Ishikawa (cell line): ENCODE results near the gene CCHCR1.

ENCODE experiments used
- CEBPB ChIP-seq: IDR thresholded peaks from 2 replicates; pipeline ENCODE4 v1.6.1; 2012
- CREB1 ChIP-seq: IDR thresholded peaks from 2 replicates; pipeline ENCODE4 v1.6.1; 2012; ENCODE audit warnings: low read depth
- EP300 ChIP-seq: IDR thresholded peaks from 2 replicates; pipeline ENCODE4 v1.6.1; 2012; ENCODE audit warnings: borderline replicate concordance
- MAX ChIP-seq: IDR thresholded peaks from 2 replicates; pipeline ENCODE4 v1.6.1; 2012
- NFIC ChIP-seq: IDR thresholded peaks from 2 replicates; pipeline ENCODE4 v1.6.1; 2012
- RAD21 ChIP-seq: IDR thresholded peaks from 2 replicates; pipeline ENCODE4 v1.6.1; 2012; ENCODE audit warnings: low read depth
- REST ChIP-seq: IDR thresholded peaks from 2 replicates; pipeline ENCODE4 v1.6.1; 2012; ENCODE audit warnings: low read depth, mild to moderate bottlenecking
- TAF1 ChIP-seq: IDR thresholded peaks from 2 replicates; pipeline ENCODE4 v1.6.1; 2012; ENCODE audit warnings: low read depth, mild to moderate bottlenecking
- TCF12 ChIP-seq: IDR thresholded peaks from 2 replicates; pipeline ENCODE4 v1.6.1; 2012; ENCODE audit warnings: low read depth
- TEAD4 ChIP-seq: IDR thresholded peaks from 2 replicates; pipeline ENCODE4 v1.6.1; 2012
- YY1 ChIP-seq: IDR thresholded peaks from 2 replicates; pipeline ENCODE4 v1.6.1; 2012; ENCODE audit warnings: low read depth
- ZBTB7A ChIP-seq: IDR thresholded peaks from 2 replicates; pipeline ENCODE4 v1.6.1; 2012; ENCODE audit warnings: low read depth
- TF ChIP-seq, protein P1 (sequence below): IDR thresholded peaks from 2 replicates; pipeline ENCODE4 v1.6.1; 2012

DNA sequence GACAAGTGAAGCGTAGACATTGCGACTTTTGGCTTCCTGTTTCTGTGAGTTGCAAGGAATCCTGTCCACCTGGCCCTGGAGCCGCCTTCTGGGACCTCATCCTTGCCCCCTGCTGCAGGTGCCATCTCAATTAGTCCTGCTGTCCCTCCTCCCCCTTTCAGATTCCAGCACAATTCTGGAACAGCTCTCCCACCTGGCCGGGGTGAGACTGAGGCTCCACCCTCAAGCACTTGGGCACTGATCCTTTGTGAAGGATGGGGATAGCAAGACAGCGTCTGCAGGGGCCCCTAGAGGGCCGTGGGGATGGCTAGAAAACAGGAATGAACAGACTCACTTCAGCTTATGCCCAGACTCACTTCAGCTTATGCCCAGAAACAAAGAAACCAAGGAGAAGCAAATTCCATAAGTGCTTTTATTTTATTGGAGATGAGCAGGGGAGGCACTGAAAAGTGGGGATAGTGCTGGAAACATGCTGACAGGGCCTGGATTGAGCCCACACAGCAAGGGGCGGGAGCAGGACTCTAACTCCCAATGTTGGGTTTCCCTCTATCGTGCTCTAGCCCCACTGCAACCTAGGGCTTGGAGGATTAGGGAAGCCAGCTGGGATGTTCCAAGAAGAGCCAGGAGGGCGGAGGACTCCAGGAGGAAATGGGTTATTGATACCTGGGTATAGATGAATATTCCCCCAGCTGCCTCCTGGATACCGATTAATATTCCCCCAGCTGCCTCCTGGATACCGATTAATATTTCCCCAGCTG is 46.6 kb downstream of the CCHCR1 start:
- no peak for TF ChIP-seq CEBPB
- TF ChIP-seq MAX: no peak
- TF ChIP-seq YY1: no peak
- TF ChIP-seq TAF1: no peak
- no peak for TF ChIP-seq EP300
- TF ChIP-seq REST: no peak
- TF ChIP-seq CREB1: no peak
- no peak for TF ChIP-seq NFIC
- TF ChIP-seq RAD21: no peak
- no peak for TF ChIP-seq ZBTB7A
- TF ChIP-seq TEAD4: no peak
- TF ChIP-seq, protein P1, sequence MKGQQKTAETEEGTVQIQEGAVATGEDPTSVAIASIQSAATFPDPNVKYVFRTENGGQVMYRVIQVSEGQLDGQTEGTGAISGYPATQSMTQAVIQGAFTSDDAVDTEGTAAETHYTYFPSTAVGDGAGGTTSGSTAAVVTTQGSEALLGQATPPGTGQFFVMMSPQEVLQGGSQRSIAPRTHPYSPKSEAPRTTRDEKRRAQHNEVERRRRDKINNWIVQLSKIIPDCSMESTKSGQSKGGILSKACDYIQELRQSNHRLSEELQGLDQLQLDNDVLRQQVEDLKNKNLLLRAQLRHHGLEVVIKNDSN: no peak
- no peak for TF ChIP-seq TCF12
